NCI-H1930 (cell line): ENCODE results near the gene VCAN.

Experiments used
- DNase-seq, 2 experiments: peaks; one replicate each; lab custom pipeline; 2025; lab: John Stamatoyannopoulos, UW

VCAN gene

GRCh38 chr5:83494666-83495065 is 23.1 kb downstream of the VCAN start:
- DNase-seq: no peak

GRCh38 chr5:83496626-83497025 is 25.1 kb downstream of the VCAN start:
- DNase-seq: no peak

GRCh38 chr5:83498585-83498984 is 27.0 kb downstream of the VCAN start:
- DNase-seq: no peak

DNA sequence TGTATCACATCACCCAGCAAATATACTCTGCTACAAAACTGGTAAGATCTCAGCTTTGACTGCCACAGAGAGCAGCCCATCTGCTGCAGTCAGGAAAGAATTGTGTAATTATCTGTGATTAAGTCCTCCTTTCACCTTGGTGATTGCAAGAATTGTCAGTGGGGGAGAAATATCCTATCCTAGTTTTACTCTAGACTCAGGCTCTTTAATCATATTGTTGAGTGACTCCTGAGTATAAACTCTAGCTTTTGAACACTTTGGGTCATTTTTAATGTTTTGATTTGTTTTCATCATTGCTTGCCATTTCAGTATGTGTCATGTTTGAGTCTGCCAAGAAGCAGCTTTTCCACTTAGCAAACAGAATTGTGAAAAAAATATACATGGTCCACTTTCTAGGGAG is 32.1 kb downstream of the VCAN start:
- DNase-seq: no peak

DNA sequence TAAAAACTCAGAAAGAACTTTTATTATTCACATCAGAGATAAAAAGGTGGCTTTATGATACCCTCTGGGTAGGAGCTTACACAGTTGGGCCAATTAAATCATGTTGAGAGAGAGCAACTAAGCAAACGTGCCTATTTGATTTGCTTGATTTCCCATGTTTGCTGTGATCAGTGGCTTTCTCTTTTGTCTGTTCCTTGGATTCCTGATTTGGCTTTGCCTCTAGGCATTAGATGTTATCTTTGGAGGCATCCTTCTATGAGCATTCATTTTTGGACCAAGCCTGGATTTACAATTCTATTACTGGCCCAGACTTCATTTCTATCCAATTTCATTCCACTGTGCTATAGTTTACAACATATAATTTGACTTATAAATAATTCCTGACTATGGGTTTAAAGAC is 35.9 kb downstream of the VCAN start:
- DNase-seq: no peak

DNA sequence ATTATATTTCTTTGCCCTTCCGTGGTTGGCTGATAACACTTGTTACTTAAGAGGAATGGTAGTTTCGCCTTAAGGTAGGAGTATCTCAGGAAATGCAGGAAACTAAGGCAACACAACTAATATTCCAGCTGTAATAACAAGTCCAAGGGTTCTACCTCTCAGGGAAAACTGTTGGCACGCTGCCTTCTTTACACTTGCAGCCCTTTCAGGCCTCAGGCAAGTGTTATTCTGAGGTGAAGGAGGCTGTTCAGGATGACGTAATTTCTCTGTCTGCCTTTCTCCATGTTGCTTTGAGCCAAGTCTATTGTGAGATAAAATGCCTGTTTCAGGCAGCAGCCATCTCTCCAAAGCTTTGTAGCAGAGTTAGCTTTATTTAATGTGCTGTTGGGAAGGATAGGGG is 38.0 kb downstream of the VCAN start:
- DNase-seq: no peak

DNA sequence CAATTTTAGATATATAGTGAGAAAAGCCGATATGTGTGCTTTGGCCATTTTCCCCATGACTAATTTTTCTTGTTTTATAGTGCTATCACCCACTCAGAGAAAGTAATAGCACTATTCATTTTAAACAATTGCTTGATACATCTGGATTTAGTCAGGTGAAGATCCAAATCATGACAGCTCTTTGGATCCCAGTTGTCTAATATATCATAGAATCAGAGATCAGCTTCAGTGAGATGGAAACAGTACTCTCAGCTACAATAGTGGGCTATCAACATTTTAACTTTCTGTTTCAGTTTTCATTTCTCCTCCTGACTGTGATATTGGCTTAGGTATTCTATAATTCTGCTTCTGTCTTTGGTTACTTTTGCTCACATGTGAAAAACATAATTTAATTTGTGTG is 38.7 kb downstream of the VCAN start:
- DNase-seq: no peak

GRCh38 chr5:83512061-83512745 is 40.7 kb downstream of the VCAN start:
- no peak for DNase-seq

GRCh38 chr5:83513081-83513480 is 41.5 kb downstream of the VCAN start:
- DNase-seq: no peak

DNA sequence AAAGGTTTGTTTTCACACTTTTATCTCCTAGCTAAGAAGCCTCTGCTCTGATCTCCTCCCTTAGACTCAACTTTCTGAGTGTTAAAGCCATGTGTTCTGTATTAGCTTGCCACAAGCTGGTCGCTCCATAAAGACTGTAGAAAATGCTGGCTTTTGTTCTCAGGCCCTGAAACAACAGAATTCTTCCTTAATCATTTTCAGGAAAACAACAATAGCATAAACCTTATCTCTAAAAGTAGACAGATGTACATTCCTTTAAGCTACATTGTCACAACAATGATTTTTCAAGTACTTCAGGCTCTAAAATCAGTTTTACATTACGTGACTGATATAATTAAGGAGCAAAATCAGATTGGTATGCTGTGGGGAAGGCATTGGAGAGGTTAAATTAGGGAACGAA is 41.9 kb downstream of the VCAN start:
- DNase-seq: no peak

DNA sequence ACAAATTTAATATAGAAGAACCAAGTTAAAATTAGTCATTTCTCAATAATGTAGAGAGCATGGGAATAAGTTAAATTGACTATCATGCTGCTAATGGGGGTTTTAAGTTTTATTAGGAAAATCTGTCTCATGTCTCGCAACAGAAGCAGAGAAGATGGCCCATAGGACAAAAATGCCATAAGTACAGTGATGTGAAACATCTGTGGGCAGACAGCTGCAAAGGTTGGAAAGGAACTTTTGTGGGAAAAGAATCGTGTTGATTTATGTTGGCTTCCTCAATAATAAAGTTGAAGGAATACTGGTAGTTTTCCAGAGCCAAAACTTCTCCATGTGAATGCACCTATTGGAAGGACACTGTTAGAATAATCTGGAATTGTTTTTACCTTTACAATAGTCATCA is 44.8 kb downstream of the VCAN start:
- no peak for DNase-seq

- no peak for DNase-seq
Observed at GRCh38 chr5:83517072-83517687, 45.6 kb downstream of the VCAN start.

GRCh38 chr5:83517688-83518085 is 46.1 kb downstream of the VCAN start:
- no peak for DNase-seq

DNA sequence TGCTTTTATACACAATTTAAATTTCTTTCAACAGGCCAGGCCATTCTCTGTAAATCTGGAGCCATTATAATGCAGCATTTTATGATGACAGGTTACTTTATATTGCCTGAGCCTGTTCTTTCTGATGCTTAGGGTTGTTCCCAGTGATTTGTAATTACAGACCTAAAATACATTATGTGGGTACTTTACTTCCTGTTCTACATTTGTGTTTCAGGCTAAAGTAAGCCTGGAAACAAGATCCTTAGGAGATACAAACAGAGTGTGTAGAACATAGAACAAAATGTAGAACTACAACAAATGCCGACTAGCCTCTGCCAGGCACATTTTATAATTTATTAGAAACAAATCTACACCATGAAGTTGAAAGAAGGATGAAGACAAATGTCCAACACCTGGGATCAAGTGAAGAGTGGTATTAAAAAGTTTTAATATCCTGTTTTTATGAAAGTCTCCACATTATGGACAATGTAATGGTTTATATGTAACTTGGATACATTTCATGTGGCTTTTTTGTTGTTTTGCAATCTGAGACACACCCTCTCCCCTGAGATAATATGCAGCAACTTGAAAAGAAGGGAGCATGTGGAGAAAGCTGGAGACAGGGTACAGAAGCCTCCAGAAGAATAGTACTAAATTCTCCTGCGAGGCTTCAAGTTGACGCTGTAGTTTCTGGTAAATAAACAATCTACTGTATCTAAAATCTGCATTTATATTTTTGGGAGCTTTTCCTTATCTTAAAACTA is 46.9 kb downstream of the VCAN start:
- DNase-seq: no peak

DNA sequence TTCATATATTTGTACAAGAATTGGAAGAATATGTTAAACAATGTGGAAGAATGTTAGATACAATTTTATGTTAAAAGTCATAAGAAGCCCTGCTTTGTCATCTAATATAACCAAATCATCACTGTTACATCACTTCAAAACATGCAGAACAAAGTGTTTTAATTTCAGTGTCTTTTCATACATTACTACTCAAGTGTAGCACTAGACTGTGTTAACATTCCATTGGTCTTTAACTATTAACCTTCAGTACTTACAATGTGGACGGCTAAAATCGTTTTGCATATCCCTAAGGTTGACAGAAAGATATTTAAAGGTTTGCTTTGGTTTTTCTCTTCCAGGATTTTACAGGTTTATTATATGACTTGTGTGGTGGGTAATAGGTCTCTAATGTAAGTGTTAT is 50.9 kb downstream of the VCAN start:
- DNase-seq: no peak

DNA sequence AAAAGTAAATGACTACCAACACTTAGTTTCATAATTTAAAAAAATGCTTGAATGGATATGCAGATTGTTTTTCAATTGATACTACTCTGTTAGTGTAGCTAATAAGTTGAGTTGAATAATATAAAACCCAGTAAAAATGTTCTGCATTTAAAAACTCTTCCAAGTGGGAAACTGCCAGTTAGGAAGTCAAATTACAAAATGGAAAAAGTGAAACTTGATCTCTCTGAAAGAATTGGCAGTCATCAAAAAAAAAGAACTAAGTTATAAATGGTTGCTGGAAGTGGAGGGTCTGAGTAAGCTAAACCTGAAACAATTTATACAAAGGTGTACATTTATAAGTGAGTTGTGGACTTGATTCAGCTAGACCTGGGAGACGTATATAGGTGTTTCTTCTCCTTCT is 52.4 kb downstream of the VCAN start:
- no peak for DNase-seq

GRCh38 chr5:83524345-83524744 is 52.8 kb downstream of the VCAN start:
- DNase-seq: no peak

- DNase-seq: no peak
Observed at GRCh38 chr5:83524991-83525390, 53.4 kb downstream of the VCAN start.

DNA sequence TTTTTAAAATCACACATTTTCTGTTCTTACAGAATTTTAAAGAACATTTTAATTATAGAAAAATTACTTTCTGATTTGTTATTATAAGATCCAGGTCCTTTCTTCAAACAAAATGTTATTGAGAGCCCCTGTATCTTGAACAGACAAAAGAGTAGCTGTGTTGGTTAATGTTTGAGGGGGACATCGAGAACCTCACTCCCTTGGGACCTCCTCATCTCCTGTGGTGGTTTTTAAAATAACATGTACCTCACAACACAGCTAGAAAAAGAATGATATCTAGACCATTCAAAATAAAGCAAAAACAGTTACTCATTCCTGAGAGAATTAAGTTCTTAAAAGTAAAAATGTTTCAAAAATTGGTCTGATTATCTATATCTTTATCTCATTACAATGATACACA is 54.7 kb downstream of the VCAN start:
- DNase-seq: no peak

GRCh38 chr5:83527221-83527620 is 55.7 kb downstream of the VCAN start:
- no peak for DNase-seq

DNA sequence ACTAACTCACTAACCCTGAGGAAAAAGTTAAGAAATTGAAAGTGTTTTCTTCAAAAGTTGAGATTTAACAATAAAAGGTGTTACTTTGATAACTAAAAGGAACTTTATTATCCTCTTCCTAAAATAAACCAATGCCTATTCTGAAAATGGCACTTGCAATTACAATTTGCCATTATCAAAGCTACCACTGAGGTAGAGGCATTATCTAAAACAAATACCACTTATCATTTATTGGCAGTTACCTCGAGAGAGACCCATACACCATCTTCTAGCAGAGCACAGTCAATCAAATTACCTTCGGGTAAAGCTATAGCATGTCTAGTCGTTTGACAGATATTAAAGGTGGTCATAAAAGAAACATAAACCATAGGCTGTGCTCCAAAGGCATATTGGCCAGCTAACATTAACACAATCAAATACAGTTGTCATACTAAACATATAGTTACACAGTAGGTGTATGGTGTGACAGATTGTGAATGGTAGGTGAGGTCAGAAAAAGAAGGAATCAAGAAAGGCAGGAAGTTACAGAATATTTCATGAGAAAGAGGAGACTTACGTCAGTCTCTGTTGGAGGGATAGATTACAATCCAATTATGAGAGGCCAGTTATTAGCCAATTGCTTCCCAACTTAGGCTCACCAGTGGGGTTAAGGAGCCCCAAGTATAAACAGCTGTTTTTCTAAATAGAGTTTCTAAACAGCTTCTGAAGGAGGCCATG is 56.3 kb downstream of the VCAN start:
- DNase-seq: no peak

GRCh38 chr5:83528439-83528769 is 56.9 kb downstream of the VCAN start:
- DNase-seq: no peak

GRCh38 chr5:83530193-83530592 is 58.6 kb downstream of the VCAN start:
- DNase-seq: no peak
